Left lung (tissue), 10 donors: ENCODE results near the gene ABCC8. TPM values are rescaled to one million over a fixed set of nuclear protein-coding genes. Genes with fewer than 3 reads are reported as not detected.
A peak's percentile ranks its signal among the peaks of the same experiment; 100 is the strongest.

Experiments
- ATAC-seq: fragments of 200-7000 bp; cut with Tn5 transposase; one replicate; pipeline ENCODE4 v1.9.1; 2020; ENCODE audit warnings: moderate library complexity
- DNase-seq, 4 donors: peaks; one replicate each; pipeline ENCODE4 v3.0.0-alpha.2; 2013 to 2020
- H3K27ac ChIP-seq, 2 donors: fragments of 200-600 bp; sonication (generic) in 1 of 2; one replicate each; pipeline versions ENCODE4 v1.5.0 to v1.8.0; 2020 to 2021
- H3K27me3 ChIP-seq, 2 donors: fragments of 200-600 bp; sonication (generic) in 1 of 2; one replicate each; pipeline versions ENCODE4 v1.5.0 to v1.8.0; 2020 to 2021
- H3K36me3 ChIP-seq, 2 donors: fragments of 200-600 bp; sonication (generic) in 1 of 2; one replicate each; pipeline versions ENCODE4 v1.5.0 to v1.8.0; 2020 to 2021
- H3K4me1 ChIP-seq, 2 donors: fragments of 200-600 bp; one replicate each; pipeline ENCODE4 v1.8.0; 2021
- H3K4me3 ChIP-seq, 2 donors: fragments of 200-600 bp; sonication (generic) in 1 of 2; one replicate each; pipeline versions ENCODE4 v1.5.0 to v1.8.0; 2020 to 2021; ENCODE audit warnings: mild to moderate bottlenecking in 1 of 2
- H3K9me3 ChIP-seq, 2 donors: fragments of 200-600 bp; sonication (generic) in 1 of 2; one replicate each; pipeline versions ENCODE4 v1.5.0 to v1.8.0; 2020 to 2021
- intact Hi-C, 2 donors: fragments of 100-400 bp; cut with DNase I; formaldehyde crosslinking; loops; one replicate each; pipeline versions ENCODE4 v1.11.2 to v1.14.2; 2022
- polyA plus RNA-seq, 6 donors: library from polyadenylated mRNA; unstranded; fragments of 120-200 nt; gene quantifications; one replicate each; pipeline ENCODE4 v1.2.1, GENCODE V29; 2013; ENCODE audit not compliant: insufficient read length in 6 of 6
- total RNA-seq, 2 donors: library from RNA; stranded (reverse); fragmentation: NEBNext Ultra II Directional; extraction: Animal tissue kit (Norgen Biotek cat#: 25700); gene quantifications; one replicate each; pipeline ENCODE4 v1.2.1, GENCODE V29; 2021
- TF ChIP-seq, protein P1 (sequence below), 2 donors: fragments of 200-600 bp; sonication (generic) in 1 of 2; IDR thresholded peaks; one replicate each; pipeline versions ENCODE4 v1.5.0 to v1.8.0; 2021; ENCODE audit warnings: antibody characterized with exemption in 2 of 2
- donor health status: DM: no; HTN: yes; CAD: no.
- donor health status: DM: no; HTN: no; CAD: no.

The ABCC8 gene
- total and polyA plus RNA-seq, 8 donors, result 0.52 to 11.1 (median 6.0) TPM

DNA sequence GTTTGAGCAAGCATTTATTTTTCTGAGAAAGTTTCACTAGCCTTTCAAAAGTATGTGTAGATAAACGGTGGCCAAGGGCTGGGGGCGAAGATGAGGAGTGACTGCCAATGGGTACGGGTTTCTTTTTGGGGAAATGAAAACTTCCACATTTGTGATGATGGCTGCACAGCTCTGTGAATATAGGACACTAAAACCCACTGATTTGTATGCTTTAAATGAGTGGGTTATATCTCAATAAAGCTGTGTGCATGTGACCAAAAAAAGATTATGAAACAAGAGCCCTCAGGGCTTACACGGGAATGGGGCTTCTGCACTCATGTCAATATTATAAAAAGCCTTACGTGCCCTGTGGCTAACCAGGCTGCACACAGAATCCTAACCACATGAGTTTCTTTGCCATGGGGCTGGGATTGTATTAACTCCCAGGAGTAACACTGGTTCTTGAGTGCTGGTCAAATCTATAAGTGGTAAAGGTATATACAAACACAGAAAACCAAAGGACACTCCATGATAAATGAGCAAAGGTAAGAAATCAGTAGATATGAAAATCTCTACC lies 31.3 kb downstream of the ABCC8 start:
- no peak for ATAC-seq
- Histone ChIP-seq H3K4me3 (no peak overlapping the region), H3K27me3 (no peaks in the 10 kb centered on the region), H3K9me3 (no peaks in the 10 kb centered on the region), H3K27ac (no peak overlapping the region), H3K4me1 (no peaks in the 10 kb centered on the region), H3K36me3 (no peaks in the 10 kb centered on the region)
- no peak for DNase-seq
- TF ChIP-seq, protein P1, sequence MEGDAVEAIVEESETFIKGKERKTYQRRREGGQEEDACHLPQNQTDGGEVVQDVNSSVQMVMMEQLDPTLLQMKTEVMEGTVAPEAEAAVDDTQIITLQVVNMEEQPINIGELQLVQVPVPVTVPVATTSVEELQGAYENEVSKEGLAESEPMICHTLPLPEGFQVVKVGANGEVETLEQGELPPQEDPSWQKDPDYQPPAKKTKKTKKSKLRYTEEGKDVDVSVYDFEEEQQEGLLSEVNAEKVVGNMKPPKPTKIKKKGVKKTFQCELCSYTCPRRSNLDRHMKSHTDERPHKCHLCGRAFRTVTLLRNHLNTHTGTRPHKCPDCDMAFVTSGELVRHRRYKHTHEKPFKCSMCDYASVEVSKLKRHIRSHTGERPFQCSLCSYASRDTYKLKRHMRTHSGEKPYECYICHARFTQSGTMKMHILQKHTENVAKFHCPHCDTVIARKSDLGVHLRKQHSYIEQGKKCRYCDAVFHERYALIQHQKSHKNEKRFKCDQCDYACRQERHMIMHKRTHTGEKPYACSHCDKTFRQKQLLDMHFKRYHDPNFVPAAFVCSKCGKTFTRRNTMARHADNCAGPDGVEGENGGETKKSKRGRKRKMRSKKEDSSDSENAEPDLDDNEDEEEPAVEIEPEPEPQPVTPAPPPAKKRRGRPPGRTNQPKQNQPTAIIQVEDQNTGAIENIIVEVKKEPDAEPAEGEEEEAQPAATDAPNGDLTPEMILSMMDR (IDR thresholded peaks at IDR 0.05), result no peak
- intact Hi-C loops, result no loop called here

DNA sequence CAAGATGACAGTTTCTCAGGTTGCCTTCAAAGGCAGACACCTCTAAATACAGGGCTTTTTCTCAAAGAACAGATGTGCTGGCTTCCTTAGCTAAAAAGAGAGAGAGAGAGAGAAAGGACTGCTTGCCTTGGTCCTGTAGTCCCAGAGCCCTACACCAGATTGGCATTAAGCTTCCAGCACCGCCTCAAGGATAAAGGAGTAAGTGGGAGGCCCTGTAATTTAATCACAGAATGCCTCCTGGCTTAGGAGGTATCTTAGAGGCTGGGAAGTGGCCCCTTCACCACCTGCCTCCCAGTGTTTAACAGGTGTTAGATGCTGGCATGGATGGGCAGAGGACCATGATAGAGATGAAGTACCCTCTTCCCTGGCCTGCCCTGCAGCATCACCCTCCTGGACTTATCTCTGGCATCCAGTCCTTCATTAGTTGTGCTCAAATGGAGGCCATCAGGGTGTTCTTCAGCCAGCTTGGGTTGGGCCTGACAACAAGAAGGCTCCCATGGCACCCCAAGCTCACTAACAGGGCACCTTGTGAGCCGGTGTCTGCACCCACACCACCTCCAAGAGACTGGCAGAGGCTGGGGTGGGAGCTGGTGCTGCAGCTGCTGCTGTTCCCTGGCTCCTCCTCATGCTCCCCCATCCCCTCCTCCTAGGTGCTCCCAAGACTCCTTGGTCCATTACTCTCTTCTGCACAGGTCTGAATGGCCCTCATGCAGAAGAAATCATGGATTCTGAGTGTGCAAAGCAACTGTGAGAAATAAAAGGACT lies 32.5 kb downstream of the ABCC8 start:
- ATAC-seq (no peak), DNase-seq (no peak)
- Histone ChIP-seq H3K27ac (no peak overlapping the region), H3K4me3 (no peak overlapping the region), H3K4me1 (no peaks in the 10 kb centered on the region), H3K36me3 (no peaks in the 10 kb centered on the region), H3K27me3 (peaks cover 0 to 9% of the 10 kb centered on the region in 2 donors), H3K9me3 (no peaks in the 10 kb centered on the region)
- TF ChIP-seq, protein P1 (IDR thresholded peaks at IDR 0.05), result no peak
- intact Hi-C loops, result no loop called here

DNA sequence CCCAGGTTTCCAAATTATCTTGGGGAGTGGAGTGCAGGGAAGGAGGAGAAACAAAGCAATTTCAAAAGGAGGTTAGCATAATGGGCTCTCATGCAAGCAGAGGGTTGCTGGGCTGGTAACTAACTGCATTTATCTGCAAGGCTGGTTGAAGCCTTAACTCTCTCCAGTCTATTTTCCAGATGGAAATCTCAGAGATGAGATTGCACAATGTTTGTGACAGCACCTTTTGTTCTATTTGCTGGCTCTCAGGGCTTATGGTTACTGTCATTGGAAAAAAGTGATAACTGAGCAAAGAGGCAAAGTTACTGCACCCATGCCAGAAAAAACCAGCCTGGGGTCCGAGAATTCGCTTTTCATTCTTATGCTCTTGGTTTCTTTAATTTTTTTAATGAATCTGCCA lies 33.2 kb downstream of the ABCC8 start:
- H3K4me3 ChIP-seq, result no peak overlapping the region
- no peak overlapping the region for H3K27ac ChIP-seq
- TF ChIP-seq, protein P1 (IDR thresholded peaks at IDR 0.05), result no peak
- no peak for ATAC-seq
- intact Hi-C loops, result no loop called here
- no peaks in the 10 kb centered on the region for H3K4me1 ChIP-seq
- H3K27me3 ChIP-seq, result peaks cover 0 to 9% of the 10 kb centered on the region in 2 donors
- DNase-seq, result no peak
- H3K36me3 ChIP-seq, result no peaks in the 10 kb centered on the region
- no peaks in the 10 kb centered on the region for H3K9me3 ChIP-seq

DNA sequence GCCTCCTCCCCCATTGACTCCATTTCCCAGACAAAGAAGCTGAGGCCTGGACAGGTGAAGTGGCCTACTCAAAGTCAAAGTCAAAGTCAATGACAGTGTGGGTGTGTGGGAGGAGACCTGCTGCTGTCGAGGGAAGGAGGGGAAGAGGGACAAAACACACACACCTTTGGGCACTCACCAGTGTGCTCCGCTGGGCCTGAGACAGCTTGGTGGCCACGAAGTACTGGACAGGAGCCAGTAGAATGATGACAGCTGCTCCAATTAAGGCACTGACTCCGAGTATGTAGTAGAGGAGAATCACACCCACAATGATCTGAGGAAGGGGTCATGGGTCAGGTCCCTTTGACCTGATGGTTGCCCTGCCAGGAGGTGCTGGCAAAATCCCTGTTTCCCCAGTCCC lies 33.6 kb downstream of the ABCC8 start:
- TF ChIP-seq, protein P1 (IDR thresholded peaks at IDR 0.05), result no peak
- H3K27ac ChIP-seq, result no peak overlapping the region
- H3K27me3 ChIP-seq, result peaks cover 0 to 9% of the 10 kb centered on the region in 2 donors
- DNase-seq, result no peak
- intact Hi-C loops, result no loop called here
- no peak for ATAC-seq
- H3K4me1 ChIP-seq, result no peaks in the 10 kb centered on the region
- no peak overlapping the region for H3K4me3 ChIP-seq
- no peaks in the 10 kb centered on the region for H3K36me3 ChIP-seq
- no peaks in the 10 kb centered on the region for H3K9me3 ChIP-seq

DNA sequence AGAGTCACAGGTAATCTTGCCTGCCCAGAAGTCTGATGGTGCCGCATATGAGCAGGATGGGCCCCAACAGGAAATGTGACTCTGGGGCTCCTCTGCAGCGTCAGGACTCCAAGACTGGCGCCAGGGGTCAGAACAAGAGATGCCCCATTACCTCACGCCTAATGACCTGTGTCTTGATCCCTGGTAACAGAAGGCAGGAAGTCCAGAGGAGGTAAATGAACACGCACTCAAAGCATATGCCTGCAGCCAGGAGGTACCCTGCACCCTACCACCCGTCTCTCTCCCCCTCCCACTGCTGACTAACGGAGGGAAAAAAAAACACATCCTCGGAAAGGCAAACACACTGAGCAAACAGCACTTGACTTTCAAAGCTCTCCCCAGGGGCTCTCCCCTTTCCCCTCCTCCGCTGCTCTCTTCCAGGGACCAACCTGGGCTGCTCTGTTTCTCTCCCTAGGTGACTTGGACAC lies 37.3 kb downstream of the ABCC8 start:
- Histone ChIP-seq H3K9me3 (no peaks in the 10 kb centered on the region), H3K27me3 (peaks cover 0 to 9% of the 10 kb centered on the region in 2 donors), H3K4me3 (no peak overlapping the region), H3K27ac (no peak overlapping the region), H3K36me3 (no peaks in the 10 kb centered on the region), H3K4me1 (no peaks in the 10 kb centered on the region)
- ATAC-seq, result peak; percentile 97
- TF ChIP-seq, protein P1 (IDR thresholded peaks at IDR 0.05), result no peak
- intact Hi-C loops, result no loop called here
- DNase-seq, result peak in 3 of 4 donors; percentile 20 to 76 (median 50)
